WTC11 (cell line): ENCODE measurements around the gene C1orf198. TPM values are rescaled to one million over a fixed set of nuclear protein-coding genes. Genes with fewer than 3 reads are reported as not detected.

ENCODE experiments used
- ATAC-seq: fragments of 200-7000 bp; cut with Tn5 transposase; 2 replicates; pipeline ENCODE4 v1.10.0; 2021; ENCODE audit warnings: mild to moderate bottlenecking, moderate library complexity
- CTCF ChIA-PET: fragments of 300-600 bp; sonication (Branson Sonifier 250); formaldehyde crosslinking; loops from one replicate; lab custom pipeline; 2021; ENCODE audit warnings: antibody characterized with exemption; lab: Charles Lee
- POLR2A ChIA-PET: fragments of 350-600 bp; sonication (Branson Sonifier 250); formaldehyde crosslinking; loops from one replicate; lab custom pipeline; 2021; ENCODE audit warnings: antibody characterized with exemption; lab: Charles Lee
- DNase-seq: peaks from one replicate; pipeline ENCODE4 v3.0.0; 2021; ENCODE audit warnings: low spot score
- H3K27ac Mint-ChIP-seq: 2 replicates; pipeline ENCODE4 v1.8.0; 2021; ENCODE audit warnings: mixed read lengths
- H3K27me3 Mint-ChIP-seq: 2 replicates; pipeline ENCODE4 v1.8.0; 2021; ENCODE audit warnings: low read depth, mild to moderate bottlenecking, moderate library complexity, mixed read lengths
- H3K36me3 Mint-ChIP-seq: 2 replicates; pipeline ENCODE4 v1.8.0; 2021; ENCODE audit warnings: mixed read lengths
- H3K4me1 Mint-ChIP-seq: 2 replicates; pipeline ENCODE4 v1.8.0; 2022; ENCODE audit warnings: mixed read lengths
- H3K4me3 Mint-ChIP-seq: 2 replicates; pipeline ENCODE4 v1.8.0; 2021; ENCODE audit warnings: mild to moderate bottlenecking, moderate library complexity, mixed read lengths
- H3K9me3 Mint-ChIP-seq: 2 replicates; pipeline ENCODE4 v1.8.0; 2021; ENCODE audit warnings: mixed read lengths
- ATF2 ChIP-seq: sonication (generic); formaldehyde crosslinking; IDR thresholded peaks from 2 replicates; pipeline ENCODE4 v1.8.1; 2022; ENCODE audit warnings: low read depth, missing genetic modification reagents, borderline replicate concordance
- CBFB ChIP-seq: sonication (generic); formaldehyde crosslinking; IDR thresholded peaks from 2 replicates; pipeline ENCODE4 v1.8.1; 2022; ENCODE audit warnings: mild to moderate bottlenecking, low read depth, missing genetic modification reagents
- E2F4 ChIP-seq: sonication (generic); formaldehyde crosslinking; IDR thresholded peaks from 2 replicates; pipeline ENCODE4 v1.8.1; 2022; ENCODE audit warnings: low read depth, mild to moderate bottlenecking, moderate library complexity, missing genetic modification reagents, borderline replicate concordance
- ERG ChIP-seq: fragments of 250-450 bp; sonication (Bioruptor Pico); IDR thresholded peaks from 2 replicates; pipeline ENCODE4 v1.8.0; 2021; ENCODE audit warnings: mild to moderate bottlenecking
- ESRRA ChIP-seq: sonication (generic); formaldehyde crosslinking; IDR thresholded peaks from 2 replicates; pipeline ENCODE4 v1.8.1; 2022; ENCODE audit warnings: mild to moderate bottlenecking, missing genetic modification reagents, borderline replicate concordance
- JAZF1 ChIP-seq: fragments of 250-450 bp; sonication (Bioruptor Pico); IDR thresholded peaks from 2 replicates; pipeline ENCODE4 v1.9.0; 2021; ENCODE audit warnings: moderate library complexity, mild to moderate bottlenecking, inconsistent platforms
- JUN ChIP-seq: sonication (generic); formaldehyde crosslinking; IDR thresholded peaks from 2 replicates; pipeline ENCODE4 v1.8.0; 2023; ENCODE audit warnings: mild to moderate bottlenecking, missing genetic modification reagents
- MYBL2 ChIP-seq: sonication (generic); formaldehyde crosslinking; IDR thresholded peaks from 2 replicates; pipeline ENCODE4 v1.8.1; 2023; ENCODE audit warnings: mild to moderate bottlenecking, moderate library complexity, missing genetic modification reagents
- NFATC4 ChIP-seq: fragments of 250-450 bp; sonication (Bioruptor Pico); IDR thresholded peaks from 2 replicates; pipeline ENCODE4 v1.9.0; 2021; ENCODE audit warnings: mild to moderate bottlenecking
- NR2C2 ChIP-seq: sonication (generic); formaldehyde crosslinking; IDR thresholded peaks from 2 replicates; pipeline ENCODE4 v1.8.0; 2022; ENCODE audit warnings: mild to moderate bottlenecking, missing genetic modification reagents
- SMAD3 ChIP-seq: sonication (generic); formaldehyde crosslinking; IDR thresholded peaks from 2 replicates; pipeline ENCODE4 v1.8.0; 2022; ENCODE audit warnings: missing genetic modification reagents, mild to moderate bottlenecking, borderline replicate concordance
- SP1 ChIP-seq: sonication (generic); formaldehyde crosslinking; conservative IDR thresholded peaks from 2 replicates; pipeline ENCODE4 v1.8.1; 2022; ENCODE audit warnings: missing genetic modification reagents
- STAT6 ChIP-seq: sonication (generic); formaldehyde crosslinking; conservative IDR thresholded peaks from 2 replicates; pipeline ENCODE4 v1.8.1; 2023; ENCODE audit warnings: mild to moderate bottlenecking, low read depth, missing genetic modification reagents, moderate library complexity
- ZNF121 ChIP-seq: sonication (generic); formaldehyde crosslinking; IDR thresholded peaks from 2 replicates; pipeline ENCODE4 v1.8.0; 2023; ENCODE audit warnings: missing genetic modification reagents
- ZNF138 ChIP-seq: sonication (generic); formaldehyde crosslinking; conservative IDR thresholded peaks from 2 replicates; pipeline ENCODE4 v1.8.1; 2022; ENCODE audit warnings: mild to moderate bottlenecking, moderate library complexity, missing genetic modification reagents
- ZNF219 ChIP-seq: sonication (generic); formaldehyde crosslinking; IDR thresholded peaks from 2 replicates; pipeline ENCODE4 v1.8.0; 2023; ENCODE audit warnings: missing genetic modification reagents, mild to moderate bottlenecking, borderline replicate concordance
- ZNF232 ChIP-seq: sonication (generic); formaldehyde crosslinking; IDR thresholded peaks from 2 replicates; pipeline ENCODE4 v1.8.0; 2022; ENCODE audit warnings: mild to moderate bottlenecking, missing genetic modification reagents
- total RNA-seq: library from RNA; stranded (reverse); gene quantifications from 3 replicates; pipeline ENCODE4 v1.2.3, GENCODE V29; 2021

Gene C1orf198
- total RNA-seq, 1 experiment from 2014 or later: 26.9 TPM

GRCh38 chr1:230858236-230858820 lies 10.0 kb downstream of the C1orf198 start (continued):
- TF ChIP-seq STAT6 (CRISPR knock-in tag) (no peak), ZNF232 (CRISPR knock-in tag) (no peak), NFATC4 (CRISPR knock-in tag) (no peak), E2F4 (CRISPR knock-in tag) (no peak), ZNF219 (CRISPR knock-in tag) (no peak), SMAD3 (CRISPR knock-in tag) (no peak), ERG (CRISPR knock-in tag) (no peak), ESRRA (CRISPR knock-in tag) (no peak), ZNF121 (no peak)
- TF ChIP-seq, all 79 proteins: peak for 0

- Mint-ChIP-seq H3K9me3 (peaks cover 7% of the 10 kb centered on the region), H3K27me3 (no peaks in the 10 kb centered on the region), H3K27ac (no peak overlapping the region), H3K36me3 (peaks cover 31% of the 10 kb centered on the region), H3K4me3 (no peak overlapping the region), H3K4me1 (peaks cover 25% of the 10 kb centered on the region)
- no peak for ATAC-seq
- CTCF ChIA-PET: interaction anchor here (0.9 kb wide), 1 partner anchor 17 kb away, joined by 3 read pairs; no protein-coding TSS in a partner anchor
- no peak for DNase-seq
- POLR2A ChIA-PET: no interaction called here
- TF ChIP-seq ERG (CRISPR knock-in tag): no peak
- no peak for TF ChIP-seq JUN (CRISPR knock-in tag)
- TF ChIP-seq ATF2 (CRISPR knock-in tag): no peak
- no peak for TF ChIP-seq ZNF138 (CRISPR knock-in tag)
- no peak for TF ChIP-seq NR2C2
- TF ChIP-seq MYBL2: no peak
- TF ChIP-seq SP1: no peak
- TF ChIP-seq CBFB (CRISPR knock-in tag): no peak
- no peak for TF ChIP-seq JAZF1 (CRISPR knock-in tag)
- TF ChIP-seq E2F4 (CRISPR knock-in tag): no peak
Observed at GRCh38 chr1:230857822-230858221, 10.5 kb downstream of the C1orf198 start.
